ENCODE results near the gene NFIX. TPM values are rescaled to one million over a fixed set of nuclear protein-coding genes. Genes with fewer than 3 reads are reported as not detected.
A peak's percentile ranks its signal among the peaks of the same experiment; 100 is the strongest.

The NFIX gene
- total and polyA plus RNA-seq, 2 of the 13 experiments (the other 11 are each of a cell fraction or from before 2014, with no cell fraction given), result 3.4 to 5.4 TPM

- TF ChIP-seq CENPBD1 (CRISPR knock-in tag; IDR thresholded peaks at IDR 0.05; ENCODE audit: borderline replicate concordance, low read depth) (no peak), ZNF800 (CRISPR knock-in tag; IDR thresholded peaks at IDR 0.05) (no peak), ZNF296 (CRISPR knock-in tag; conservative IDR thresholded peaks at IDR 0.05) (0 out of 2 replicates have a peak, but pooled peaks have one; percentile 26), ZNF503 (CRISPR knock-in tag; IDR thresholded peaks at IDR 0.05) (peak; percentile 89), ZXDC (CRISPR knock-in tag; IDR thresholded peaks at IDR 0.05) (0 out of 2 replicates have a peak, but pooled peaks have one; percentile 42), ZNF770 (CRISPR knock-in tag; IDR thresholded peaks at IDR 0.05) (no peak), MIER3 (CRISPR knock-in tag; IDR thresholded peaks at IDR 0.05; ENCODE audit: borderline replicate concordance) (peak; percentile 60; the same call in 1 of the 2 replicates), SMYD3 (CRISPR knock-in tag; IDR thresholded peaks at IDR 0.05) (no peak), DDIT3 (CRISPR knock-in tag; IDR thresholded peaks at IDR 0.05) (no peak), ZNF570 (CRISPR knock-in tag; IDR thresholded peaks at IDR 0.05; ENCODE audit: borderline replicate concordance) (no peak), ZGPAT (CRISPR knock-in tag; IDR thresholded peaks at IDR 0.05) (peak; percentile 56; the same call in 1 of the 2 replicates), RXRA (CRISPR knock-in tag; IDR thresholded peaks at IDR 0.05) (peak; percentile 96), ZBTB38 (CRISPR knock-in tag; IDR thresholded peaks at IDR 0.05) (no peak), SMAD3 (CRISPR knock-in tag; IDR thresholded peaks at IDR 0.05) (0 out of 2 replicates have a peak, but pooled peaks have one; percentile 31)
These were observed 56.4 kb downstream of the NFIX start (continued) for GRCh38 chr19:13051557-13052165.
